ENCODE measurements around the gene GJB2.

GJB2 gene

DNA sequence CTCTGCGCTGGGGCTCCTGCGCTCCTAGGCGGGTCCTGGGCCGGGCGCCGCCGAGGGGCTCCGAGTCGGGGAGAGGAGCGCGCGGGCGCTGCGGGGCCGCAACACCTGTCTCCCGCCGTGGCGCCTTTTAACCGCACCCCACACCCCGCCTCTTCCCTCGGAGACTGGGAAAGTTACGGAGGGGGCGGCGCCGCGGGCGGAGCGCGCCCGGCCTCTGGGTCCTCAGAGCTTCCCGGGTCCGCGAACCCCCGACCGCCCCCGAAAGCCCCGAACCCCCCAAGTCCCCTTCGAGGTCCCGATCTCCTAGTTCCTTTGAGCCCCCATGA is at the start of gene GJB2:
Gene GJB2 (minus strand): TSS at position 103 of the 326 bp plus-strand sequence. CDS start 3,357 bp downstream, outside the sequence.
- TF ChIP-seq, protein P1, sequence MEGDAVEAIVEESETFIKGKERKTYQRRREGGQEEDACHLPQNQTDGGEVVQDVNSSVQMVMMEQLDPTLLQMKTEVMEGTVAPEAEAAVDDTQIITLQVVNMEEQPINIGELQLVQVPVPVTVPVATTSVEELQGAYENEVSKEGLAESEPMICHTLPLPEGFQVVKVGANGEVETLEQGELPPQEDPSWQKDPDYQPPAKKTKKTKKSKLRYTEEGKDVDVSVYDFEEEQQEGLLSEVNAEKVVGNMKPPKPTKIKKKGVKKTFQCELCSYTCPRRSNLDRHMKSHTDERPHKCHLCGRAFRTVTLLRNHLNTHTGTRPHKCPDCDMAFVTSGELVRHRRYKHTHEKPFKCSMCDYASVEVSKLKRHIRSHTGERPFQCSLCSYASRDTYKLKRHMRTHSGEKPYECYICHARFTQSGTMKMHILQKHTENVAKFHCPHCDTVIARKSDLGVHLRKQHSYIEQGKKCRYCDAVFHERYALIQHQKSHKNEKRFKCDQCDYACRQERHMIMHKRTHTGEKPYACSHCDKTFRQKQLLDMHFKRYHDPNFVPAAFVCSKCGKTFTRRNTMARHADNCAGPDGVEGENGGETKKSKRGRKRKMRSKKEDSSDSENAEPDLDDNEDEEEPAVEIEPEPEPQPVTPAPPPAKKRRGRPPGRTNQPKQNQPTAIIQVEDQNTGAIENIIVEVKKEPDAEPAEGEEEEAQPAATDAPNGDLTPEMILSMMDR (IDR thresholded peaks at IDR 0.05; ENCODE audit: low read depth, low read length, missing control alignments): no peak
- DNase-seq (ENCODE audit: low read depth): no peak

DNA sequence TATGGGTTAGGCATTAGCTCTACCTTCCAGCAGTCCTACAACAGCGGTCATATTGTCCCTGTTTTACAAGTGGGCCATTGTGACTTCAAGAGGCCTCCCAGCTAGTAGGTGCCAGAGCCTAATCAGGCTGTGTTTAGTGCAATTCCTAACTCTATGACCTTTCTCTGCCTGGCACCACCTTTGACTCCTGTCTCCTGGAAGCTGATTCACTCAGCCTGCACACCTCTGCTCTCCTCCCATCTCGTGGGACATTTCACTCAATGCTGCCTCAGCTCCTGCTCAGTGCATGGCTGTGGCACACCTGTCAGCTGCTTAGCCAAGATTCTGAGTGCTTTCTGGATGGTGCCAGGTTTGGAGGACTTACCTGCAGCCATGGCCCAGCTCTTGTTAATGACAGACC is 48.9 kb upstream of the GJB2 start:
- TF ChIP-seq, protein P1 (IDR thresholded peaks at IDR 0.05; ENCODE audit: low read depth, low read length, missing control alignments): no peak
- no peak for DNase-seq (ENCODE audit: low read depth)
- H3K4me3 ChIP-seq (ENCODE audit: low read depth, low read length): no peak overlapping the region

More for the DNA sequence above, at the start of gene GJB2:
- H3K4me3 ChIP-seq (ENCODE audit: low read depth, low read length): peak within 1 kb of the TSS; percentile 38

DNA sequence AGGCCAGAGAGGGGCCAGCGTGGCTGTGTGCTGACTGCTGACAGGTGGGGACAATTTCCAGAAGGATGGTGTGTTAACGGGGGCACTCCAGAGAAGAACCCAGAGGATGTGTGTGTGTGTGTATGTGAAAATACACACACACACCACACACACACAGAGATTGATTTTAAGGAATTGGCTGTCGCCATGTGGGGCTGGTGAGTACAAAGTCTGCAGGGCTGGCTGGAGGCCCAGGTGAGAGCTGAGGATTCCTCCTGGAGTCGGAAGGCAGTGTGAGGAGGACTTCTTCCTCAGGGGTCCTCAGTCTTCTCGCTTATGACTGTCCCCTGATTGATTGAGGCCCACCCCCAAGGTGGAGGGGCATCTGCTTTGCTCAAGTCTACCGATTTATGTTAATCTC is 47.0 kb upstream of the GJB2 start:
- H3K4me3 ChIP-seq (ENCODE audit: low read depth, low read length): no peak overlapping the region
- no peak for DNase-seq (ENCODE audit: low read depth)
- TF ChIP-seq, protein P1 (IDR thresholded peaks at IDR 0.05; ENCODE audit: low read depth, low read length, missing control alignments): no peak

DNA sequence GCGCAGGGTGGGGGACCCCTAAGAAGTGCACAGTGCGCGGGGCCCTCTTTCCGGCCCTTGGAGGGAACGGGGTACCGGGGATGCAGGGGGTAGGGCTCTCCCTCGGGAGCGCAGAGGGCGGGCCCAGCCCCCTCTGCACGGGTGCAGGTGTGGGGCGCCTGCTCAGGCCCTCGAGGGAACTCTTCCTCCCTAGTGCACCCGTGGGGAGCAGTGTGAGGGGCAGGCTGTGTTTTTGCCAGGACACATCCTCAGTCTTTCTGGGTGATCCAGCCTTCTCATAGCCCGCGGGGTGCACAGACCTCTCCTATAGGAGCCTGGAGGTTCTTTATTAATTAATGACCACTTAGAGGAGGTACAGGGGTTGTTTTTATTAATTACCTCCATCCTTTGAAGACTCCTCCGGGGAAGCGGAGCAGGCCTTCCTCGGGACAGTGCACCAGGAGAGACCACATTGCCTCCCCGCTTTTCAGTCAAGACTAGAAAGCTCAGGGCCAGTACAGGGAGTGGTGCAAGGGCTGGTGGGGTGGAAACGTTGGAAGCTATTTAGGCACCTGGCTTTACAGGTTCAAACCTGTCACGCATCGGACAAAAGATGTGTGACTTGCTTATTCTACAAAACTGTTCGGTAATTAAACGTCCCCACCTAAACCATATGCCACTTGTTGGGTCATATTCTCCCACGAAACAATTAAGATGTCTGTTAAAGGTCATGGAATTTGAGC is 40.0 kb upstream of the GJB2 start:
- DNase-seq (ENCODE audit: low read depth): no peak
- no peak overlapping the region for H3K4me3 ChIP-seq (ENCODE audit: low read depth, low read length)
- TF ChIP-seq, protein P1 (IDR thresholded peaks at IDR 0.05; ENCODE audit: low read depth, low read length, missing control alignments): no peak

DNA sequence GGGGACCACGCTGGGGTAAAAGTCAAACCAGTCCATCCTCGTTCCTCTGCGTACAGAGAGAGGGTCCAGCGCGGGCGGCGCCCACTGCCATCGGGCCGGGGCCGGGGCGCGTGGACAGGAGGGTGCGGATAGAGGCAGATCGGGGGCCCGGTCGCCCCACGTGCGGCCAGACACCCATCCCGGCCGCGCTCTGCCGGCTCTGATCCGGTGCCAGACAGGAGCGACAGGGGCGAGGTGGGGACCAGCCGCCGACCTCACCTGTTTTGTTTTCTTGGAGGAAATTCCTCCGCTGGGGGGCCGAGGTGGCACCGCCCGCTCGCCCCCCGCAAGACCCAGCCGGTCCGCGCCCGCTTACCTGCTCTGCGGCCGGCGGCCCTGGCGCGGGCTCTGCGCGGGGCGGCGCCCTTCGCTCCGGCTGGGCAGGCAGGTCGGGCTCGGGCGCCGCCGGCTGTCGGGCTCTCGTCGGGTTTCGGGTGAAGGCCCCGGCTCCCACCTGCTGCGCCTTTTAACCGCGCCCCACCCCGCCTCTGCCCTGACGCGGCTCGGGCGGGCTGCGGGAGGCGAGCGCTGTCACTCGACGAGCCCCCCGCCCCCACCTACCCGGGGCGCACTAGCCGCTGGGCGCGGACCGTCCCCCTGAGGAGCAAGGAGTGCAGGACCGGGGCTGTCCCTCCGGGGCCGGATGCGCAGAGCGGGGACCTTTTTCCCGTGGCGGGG is 39.3 kb upstream of the GJB2 start, which contains the start of gene GJB6:
Gene GJB6 (minus strand): TSS at position 481 of the 717 bp plus-strand sequence. CDS start 8,839 bp downstream, outside the sequence.
- TF ChIP-seq, protein P1 (IDR thresholded peaks at IDR 0.05; ENCODE audit: low read depth, low read length, missing control alignments): no peak
- no peak for DNase-seq (ENCODE audit: low read depth)
- H3K4me3 ChIP-seq (ENCODE audit: low read depth, low read length): peak within 1 kb of the TSS; percentile 4

DNA sequence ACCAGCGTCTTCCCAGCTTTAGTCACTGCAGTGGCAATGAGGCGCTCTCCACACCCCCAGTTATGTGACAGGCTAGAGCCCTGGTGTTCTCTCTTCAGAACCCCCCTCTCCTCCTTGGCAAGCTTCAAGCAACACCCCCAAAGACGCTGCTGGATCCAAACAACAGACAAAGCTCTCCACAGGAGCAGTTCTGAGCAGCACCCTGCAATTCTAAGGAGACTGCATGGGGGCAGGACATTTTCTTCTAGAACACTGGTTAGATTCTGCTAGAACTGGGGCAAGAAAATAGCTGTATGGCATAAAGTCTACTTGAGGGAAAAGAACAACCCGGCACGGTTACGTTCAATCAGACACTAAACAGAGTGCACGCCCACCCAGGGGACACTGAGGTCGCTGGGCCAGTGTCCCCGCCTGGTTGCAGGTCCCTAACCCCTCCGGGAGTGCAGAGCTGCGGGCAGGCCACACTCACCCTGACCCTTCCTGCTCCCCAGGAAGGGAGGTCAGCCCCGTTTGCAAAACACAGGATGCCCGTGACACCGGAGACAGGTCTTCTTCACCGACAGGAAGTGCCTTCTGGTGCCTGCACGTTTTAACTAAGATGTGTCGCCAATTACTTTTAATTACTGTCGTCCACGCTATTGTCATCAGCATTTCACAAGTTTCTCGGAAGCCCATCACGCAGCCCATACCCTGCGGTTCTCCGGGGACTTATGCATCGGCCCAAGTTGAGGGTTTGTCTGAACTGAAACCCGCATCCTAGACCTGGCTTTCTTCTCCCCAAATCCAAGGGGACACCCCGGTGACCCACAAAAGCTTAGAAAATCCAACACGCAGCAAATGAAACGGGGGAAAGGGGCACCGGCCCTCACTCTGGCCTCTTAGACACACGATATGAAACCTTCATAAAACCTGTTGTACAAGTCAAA is 38.4 kb upstream of the GJB2 start:
- TF ChIP-seq, protein P1 (IDR thresholded peaks at IDR 0.05; ENCODE audit: low read depth, low read length, missing control alignments): no peak
- H3K4me3 ChIP-seq (ENCODE audit: low read depth, low read length): no peak overlapping the region; the same call in 1 of the 2 replicates
- DNase-seq (ENCODE audit: low read depth): no peak

Data from GM12864 (cell line).